Stimulated activated CD4-positive, alpha-beta T cell treated with anti-CD3 and anti-CD28 coated beads, Interleukin-4, amount 100 ng/mL, for 1 hour (primary cell): ENCODE measurements around the gene MED12L.
"Not testable (repeated sequence)": the region's sequence is repeated elsewhere in the genome, so short reads cannot be mapped to it uniquely, and the experiment has no call there.

Source experiments
- DNase-seq: peaks from one replicate; pipeline ENCODE4 v3.0.0-alpha.2; 2020

MED12L gene

DNA sequence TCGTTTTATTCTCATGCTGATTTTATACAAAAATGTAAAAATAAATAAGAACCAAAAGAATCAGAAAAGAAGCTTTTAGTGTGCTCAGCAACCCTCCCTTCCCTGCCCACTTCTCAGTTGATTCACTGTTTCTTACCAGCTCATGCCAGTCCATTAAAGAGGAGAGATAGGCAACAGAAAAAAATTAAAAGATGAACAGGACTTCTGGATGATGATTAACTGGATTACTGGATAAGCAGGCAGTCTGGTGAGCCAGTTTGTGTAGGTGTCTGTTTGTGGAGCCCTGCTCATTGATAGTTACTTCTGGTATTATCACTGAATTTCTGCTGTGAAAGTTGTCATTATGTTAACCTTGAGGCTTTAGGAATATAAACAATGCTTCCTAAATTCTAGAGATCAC, 132.7 kb downstream of the MED12L start:
- DNase-seq: no peak

DNA sequence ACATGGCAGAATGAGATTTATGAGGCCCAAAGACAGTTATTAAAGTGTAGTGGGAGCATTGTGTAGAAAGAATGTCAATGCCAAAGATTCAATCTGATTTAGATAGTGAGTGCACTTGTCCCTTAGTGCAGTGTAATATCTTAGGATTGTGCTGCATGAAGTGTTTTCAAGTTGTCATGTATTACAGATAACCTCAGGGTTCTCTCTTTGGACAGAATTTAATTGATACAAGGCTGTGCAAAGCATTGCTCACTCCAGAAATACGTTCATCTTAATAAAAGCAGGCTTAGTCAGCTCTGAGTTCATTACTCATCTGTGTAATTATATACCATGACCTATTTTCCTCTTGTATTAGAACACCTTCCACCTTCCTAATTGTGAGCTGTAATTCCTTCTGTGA, 133.6 kb downstream of the MED12L start:
- DNase-seq: no peak

GRCh38 chr3:151224268-151224866, 138.9 kb downstream of the MED12L start:
- no peak for DNase-seq

DNA sequence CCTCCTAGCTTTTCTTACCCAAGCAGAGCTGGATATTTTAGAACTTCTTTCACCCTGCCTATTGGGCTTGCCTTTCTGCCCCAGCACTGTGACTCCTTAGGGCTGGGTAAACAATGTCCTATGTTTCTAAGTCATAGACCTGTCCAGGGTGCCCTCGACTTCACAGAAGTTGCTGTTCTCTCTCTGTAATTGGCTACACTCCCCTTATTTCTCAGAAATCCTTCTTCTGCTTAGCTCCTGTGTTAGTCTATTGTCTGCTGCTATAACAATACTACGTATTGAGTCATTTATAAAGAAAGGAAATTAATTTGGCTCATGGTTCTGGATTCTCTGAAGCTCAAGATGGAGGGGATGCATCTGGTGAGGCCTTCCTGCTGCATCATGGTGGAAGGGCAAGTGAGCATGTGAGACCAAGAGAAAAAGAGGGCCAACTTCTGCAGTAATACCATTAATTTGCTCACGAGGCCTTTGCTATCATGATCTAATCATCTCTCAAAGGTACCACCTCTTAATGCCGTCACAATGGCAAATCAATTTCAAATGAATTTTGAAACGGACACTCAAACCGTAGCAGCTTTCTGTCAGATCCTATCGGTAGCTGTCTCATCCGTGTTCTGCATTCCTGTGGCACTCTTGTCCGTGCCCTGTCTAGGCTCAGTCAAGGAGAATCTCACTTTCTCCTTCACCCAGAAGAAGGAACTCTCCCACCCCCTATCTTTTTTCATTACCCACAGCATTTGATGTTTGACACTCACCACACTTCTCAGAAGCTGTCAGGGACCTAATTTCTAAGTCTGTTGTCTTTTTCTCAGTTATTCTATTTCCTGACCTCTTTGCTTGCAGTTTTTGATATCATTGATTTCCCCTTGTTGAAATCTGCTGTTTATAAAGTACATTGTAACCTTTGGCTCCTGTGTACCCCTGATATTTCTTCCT, 139.8 kb downstream of the MED12L start:
- DNase-seq: no peak

- DNase-seq: no peak
These were observed 140.7 kb downstream of the MED12L start for GRCh38 chr3:151226088-151226563.

DNA sequence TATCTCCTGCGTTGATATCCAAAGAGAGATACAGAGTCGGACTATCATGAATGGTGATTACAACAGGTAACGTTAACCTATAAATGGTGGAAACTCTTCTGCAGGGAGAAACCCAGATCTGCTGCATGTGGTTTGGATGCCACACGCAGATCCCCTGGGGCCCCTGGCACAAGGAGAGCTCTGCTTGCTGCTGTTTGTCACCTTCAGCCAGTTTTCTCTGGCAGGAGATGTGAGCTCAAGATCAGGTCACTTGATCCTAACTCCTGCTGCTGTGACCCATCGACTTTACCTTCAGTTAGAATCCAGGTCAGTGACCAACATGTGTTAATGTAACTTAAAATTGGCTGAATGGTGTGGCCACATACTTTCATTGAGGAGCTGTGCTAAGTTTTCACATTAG, 141.4 kb downstream of the MED12L start:
- no peak for DNase-seq

- no peak for DNase-seq
These were observed 141.9 kb downstream of the MED12L start for GRCh38 chr3:151227266-151227806.

GRCh38 chr3:151227807-151228665, 142.6 kb downstream of the MED12L start:
- peak; percentile 73 for DNase-seq

GRCh38 chr3:151228666-151229040, 143.2 kb downstream of the MED12L start:
- no peak for DNase-seq

- no peak for DNase-seq
These were observed 145.2 kb downstream of the MED12L start for GRCh38 chr3:151230646-151231045.

GRCh38 chr3:151232403-151232802, 146.9 kb downstream of the MED12L start:
- DNase-seq: not testable (repeated sequence)

DNA sequence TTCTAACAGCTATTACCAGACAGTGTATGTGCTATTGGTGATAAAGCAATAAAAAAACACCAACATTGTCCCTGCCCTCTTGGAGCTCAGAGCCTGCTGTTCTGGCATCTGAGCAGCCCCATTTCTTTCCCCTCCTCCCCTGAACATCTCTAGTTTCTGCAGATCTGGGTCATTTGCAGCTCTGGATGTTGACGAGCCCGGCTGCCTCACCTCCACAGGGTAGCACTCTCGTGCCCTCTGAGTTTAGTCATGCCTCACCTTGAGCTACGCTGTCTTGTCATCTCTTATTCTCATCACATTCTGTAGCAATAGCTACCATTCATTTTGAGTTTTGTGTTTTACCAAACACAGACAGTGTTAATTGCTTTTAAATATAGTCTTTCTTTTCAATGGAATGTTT, 147.5 kb downstream of the MED12L start:
- no peak for DNase-seq

DNA sequence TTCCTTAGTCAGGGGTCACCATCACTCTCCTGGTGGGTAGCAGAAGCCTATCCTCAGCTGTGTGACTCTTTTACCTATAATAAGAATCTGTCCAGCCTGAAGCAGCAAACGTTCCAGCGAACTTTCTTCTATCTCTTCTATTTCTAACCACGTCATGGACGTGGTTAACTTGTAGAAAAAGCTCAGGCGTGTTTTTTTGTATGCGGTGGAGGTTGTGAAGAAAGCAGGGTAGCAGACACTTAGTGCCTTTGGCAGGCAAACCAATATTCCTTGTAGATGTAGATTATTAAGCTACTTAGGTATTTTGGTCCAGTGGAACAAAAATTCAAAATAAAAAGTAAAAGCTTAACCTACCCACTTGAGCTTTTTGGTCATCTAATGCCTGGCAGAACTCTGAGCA, 149.4 kb downstream of the MED12L start:
- DNase-seq: no peak

DNA sequence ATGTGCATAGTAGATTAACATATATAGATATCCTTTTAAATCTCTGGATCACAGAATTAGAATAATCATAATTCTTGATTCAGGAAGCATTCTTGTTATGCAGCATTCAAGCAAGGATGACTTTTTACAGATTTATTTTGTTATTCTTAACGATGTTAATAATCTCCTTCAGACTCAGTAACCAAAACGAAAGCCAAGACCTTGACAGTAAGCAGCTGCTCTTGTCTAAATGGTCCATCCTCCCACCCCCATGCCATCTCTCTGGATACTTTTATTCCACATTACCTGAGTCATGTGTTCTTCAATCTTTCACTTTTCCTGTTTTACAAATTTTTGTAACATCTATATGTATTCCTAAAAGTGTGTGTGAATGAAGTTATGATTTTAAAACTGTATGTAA, 150.9 kb downstream of the MED12L start:
- no peak for DNase-seq

DNA sequence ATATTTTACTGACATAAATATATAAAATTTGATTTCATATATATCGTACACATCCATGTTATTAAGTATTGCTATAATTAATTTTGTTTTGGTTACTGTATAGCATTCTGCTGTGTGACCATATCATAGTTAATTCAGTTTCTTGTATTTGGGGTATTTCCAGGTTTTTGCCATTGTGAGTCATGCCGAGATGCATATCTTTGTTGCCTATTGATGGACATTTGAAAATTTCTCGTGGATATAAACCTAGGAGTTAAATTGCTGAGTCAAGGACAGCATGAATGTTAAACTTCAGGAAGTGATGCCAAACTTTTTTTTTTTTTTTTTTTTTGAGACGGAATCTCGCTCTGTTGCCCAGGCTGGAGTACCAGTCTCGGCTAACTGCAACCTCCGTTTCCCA, 151.3 kb downstream of the MED12L start:
- no peak for DNase-seq

- not testable (repeated sequence) for DNase-seq
These were observed 156.5 kb downstream of the MED12L start for GRCh38 chr3:151242006-151242405.

GRCh38 chr3:151248772-151249337, 163.4 kb downstream of the MED12L start:
- DNase-seq: no peak

- DNase-seq: no peak
These were observed 171.3 kb downstream of the MED12L start for GRCh38 chr3:151256749-151257148.

DNA sequence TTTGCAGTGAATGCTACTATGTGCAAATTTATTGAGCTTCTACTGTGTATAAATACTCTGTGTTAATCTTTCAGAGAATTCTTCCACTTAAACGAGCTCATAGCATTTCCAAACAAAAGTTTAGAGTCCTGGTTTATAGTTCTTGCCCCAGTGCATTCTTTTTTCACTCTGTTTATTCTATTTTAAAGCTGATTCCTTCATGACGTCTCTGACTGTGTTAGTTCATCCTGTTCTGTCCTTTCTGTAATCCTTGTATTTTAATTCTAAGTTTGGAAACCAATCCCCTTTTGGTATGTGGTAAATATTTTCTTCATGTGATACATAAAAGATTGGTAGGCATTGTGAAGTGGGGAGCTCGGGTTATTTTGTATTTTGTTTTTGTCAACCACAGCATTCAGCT, 174.2 kb downstream of the MED12L start:
- no peak for DNase-seq

DNA sequence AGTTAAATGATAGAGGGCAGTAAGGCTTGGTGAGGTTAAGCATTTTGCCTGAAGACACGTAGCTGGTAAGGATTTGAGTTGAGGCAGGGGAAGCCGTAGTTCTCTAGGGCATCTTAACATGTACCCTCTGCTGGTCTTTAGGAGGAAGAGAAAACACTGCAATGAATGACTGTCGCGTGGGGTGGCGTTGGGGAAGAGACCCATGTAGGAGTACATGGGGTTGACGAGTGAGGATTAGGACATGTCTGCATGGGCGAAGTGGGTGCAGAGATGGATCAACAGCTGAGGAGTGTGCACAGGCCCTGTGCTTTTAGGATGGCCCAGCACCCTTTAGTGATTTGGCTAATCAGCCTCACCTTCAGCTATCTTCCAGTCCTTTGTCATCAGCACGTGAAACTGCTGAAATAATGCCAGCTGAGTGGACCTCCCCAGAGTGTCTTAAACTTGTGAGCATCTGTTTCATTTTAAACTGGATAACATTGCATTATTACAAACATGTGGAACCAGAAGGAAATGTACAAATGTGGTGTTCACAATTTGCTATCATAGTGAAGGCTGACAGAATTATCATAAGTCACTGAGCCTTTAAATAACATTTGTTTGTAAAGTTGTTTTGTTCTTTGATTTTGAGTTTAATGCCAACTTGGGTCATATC, 177.5 kb downstream of the MED12L start:
- DNase-seq: no peak

DNA sequence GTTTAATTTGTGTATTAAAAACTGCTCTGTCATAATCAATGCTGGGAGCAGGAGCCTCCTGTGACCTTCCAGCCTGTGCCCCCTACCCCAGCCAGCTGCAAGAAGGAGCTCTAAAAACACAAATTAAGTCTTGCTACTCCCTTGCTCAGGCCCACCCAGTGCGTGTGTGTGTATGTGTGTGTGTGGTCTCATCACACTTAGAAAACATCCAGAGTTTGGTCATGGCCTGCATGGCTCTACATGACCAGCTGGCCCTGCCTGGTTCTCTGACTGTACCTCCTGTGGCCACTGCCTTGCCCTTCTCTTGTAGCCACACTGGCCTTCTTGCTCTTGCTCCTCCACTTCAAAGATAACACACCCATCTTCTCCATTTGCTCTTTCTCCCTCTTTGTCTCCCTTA, 179.1 kb downstream of the MED12L start:
- DNase-seq: no peak

DNA sequence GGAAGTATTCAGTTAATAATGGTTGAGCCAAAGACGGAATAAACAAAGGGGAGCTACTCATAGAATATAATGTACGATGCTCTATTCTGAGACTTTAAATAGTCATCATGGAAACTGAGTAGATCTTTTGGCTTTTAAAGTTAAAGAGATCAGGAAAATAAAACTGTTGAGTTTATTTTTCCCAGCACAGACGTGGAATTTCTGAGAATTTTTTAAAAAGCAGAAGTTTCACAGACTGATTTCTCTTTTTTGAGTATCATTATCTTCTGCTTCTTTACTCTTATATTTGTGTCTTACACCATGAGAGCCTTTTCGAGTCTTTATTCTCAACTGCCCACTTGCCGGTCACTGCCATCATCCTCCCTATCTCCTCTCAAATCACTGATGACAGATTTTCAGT, 179.7 kb downstream of the MED12L start:
- no peak for DNase-seq
